SK-N-DZ (cell line): ENCODE results near the gene PTPA.

Source experiments
- DNase-seq: peaks from one replicate; pipeline ENCODE4 v3.0.0-alpha.2; 2015; ENCODE audit warnings: low spot score

The PTPA gene

GRCh38 chr9:129136446-129137035 is 25.3 kb downstream of the PTPA start:
- no peak for DNase-seq

GRCh38 chr9:129137292-129138143 is 26.3 kb downstream of the PTPA start:
- no peak for DNase-seq

- DNase-seq: no peak
These were observed 26.9 kb downstream of the PTPA start for GRCh38 chr9:129138144-129138462.

GRCh38 chr9:129138476-129139232 is 27.4 kb downstream of the PTPA start:
- no peak for DNase-seq

- peak; percentile 85 for DNase-seq
These were observed 28.2 kb downstream of the PTPA start for GRCh38 chr9:129139233-129139992.

- peak; percentile 95 for DNase-seq
These were observed 28.8 kb downstream of the PTPA start for GRCh38 chr9:129139993-129140396.

GRCh38 chr9:129140397-129141065 is 29.3 kb downstream of the PTPA start:
- peak; percentile 63 for DNase-seq

GRCh38 chr9:129141066-129142041 is 30.1 kb downstream of the PTPA start:
- DNase-seq: no peak

GRCh38 chr9:129142138-129142935 is 31.1 kb downstream of the PTPA start:
- no peak for DNase-seq

- peak; percentile 74 for DNase-seq
These were observed 32.1 kb downstream of the PTPA start for GRCh38 chr9:129143031-129143927.

GRCh38 chr9:129145316-129145715 is 34.1 kb downstream of the PTPA start:
- DNase-seq: no peak

GRCh38 chr9:129145841-129146292 is 34.7 kb downstream of the PTPA start:
- no peak for DNase-seq

GRCh38 chr9:129146441-129146941 is 35.3 kb downstream of the PTPA start:
- DNase-seq: no peak

- DNase-seq: no peak
These were observed 37.4 kb downstream of the PTPA start for GRCh38 chr9:129148463-129149204.

- no peak for DNase-seq
These were observed 38.2 kb downstream of the PTPA start for GRCh38 chr9:129149442-129149841.

GRCh38 chr9:129150122-129150521 is 38.9 kb downstream of the PTPA start:
- no peak for DNase-seq

- DNase-seq: no peak
These were observed 39.5 kb downstream of the PTPA start for GRCh38 chr9:129150672-129151211.
